Neutrophil (primary cell): Measurements from ENCODE around the gene SPOUT1.
"Not testable (repeated sequence)": the region's sequence is repeated elsewhere in the genome, so short reads cannot be mapped to it uniquely, and the experiment has no call there.

ENCODE experiments used
- H3K27ac ChIP-seq: fragments of 200-600 bp; sonication (generic); 2 replicates; pipeline ENCODE4 v1.5.1; 2016; ENCODE audit warnings: mild to moderate bottlenecking, moderate library complexity
- H3K27me3 ChIP-seq: fragments of 200-600 bp; sonication (generic); 2 replicates; pipeline ENCODE4 v1.6.0; 2016; ENCODE audit warnings: mild to moderate bottlenecking
- H3K36me3 ChIP-seq: fragments of 200-600 bp; sonication (generic); 2 replicates; pipeline ENCODE4 v1.5.1; 2017
- H3K4me1 ChIP-seq, 2 experiments: fragments of 200-600 bp in 1 of 2; sonication (generic) in 1 of 2; 1 replicate in 1 of 2; 2 replicates in 1 of 2; pipeline versions ENCODE4 v1.5.1 to v1.6.1; 2013 to 2016; ENCODE audit warnings: low read depth in 1 of 2, low read length in 1 of 2, mild to moderate bottlenecking in 1 of 2, moderate library complexity in 1 of 2; ENCODE audit not compliant: control insufficient read depth in 1 of 2, insufficient read depth in 1 of 2
- H3K4me3 ChIP-seq, 2 experiments: fragments of 200-600 bp in 1 of 2; sonication (generic) in 1 of 2; 1 replicate in 1 of 2; 2 replicates in 1 of 2; pipeline ENCODE4 v1.5.1; 2013 to 2016; ENCODE audit warnings: low read depth in 1 of 2, low read length in 1 of 2, mild to moderate bottlenecking in 1 of 2, moderate library complexity in 1 of 2
- H3K9me3 ChIP-seq: fragments of 200-600 bp; sonication (generic); 2 replicates; pipeline ENCODE4 v1.5.1; 2016
- TF ChIP-seq, protein P1 (sequence below): fragments of 200-600 bp; sonication (generic); IDR thresholded peaks from 2 replicates; pipeline ENCODE4 v1.5.1; 2016; ENCODE audit warnings: antibody characterized with exemption

SPOUT1 gene, protein sequence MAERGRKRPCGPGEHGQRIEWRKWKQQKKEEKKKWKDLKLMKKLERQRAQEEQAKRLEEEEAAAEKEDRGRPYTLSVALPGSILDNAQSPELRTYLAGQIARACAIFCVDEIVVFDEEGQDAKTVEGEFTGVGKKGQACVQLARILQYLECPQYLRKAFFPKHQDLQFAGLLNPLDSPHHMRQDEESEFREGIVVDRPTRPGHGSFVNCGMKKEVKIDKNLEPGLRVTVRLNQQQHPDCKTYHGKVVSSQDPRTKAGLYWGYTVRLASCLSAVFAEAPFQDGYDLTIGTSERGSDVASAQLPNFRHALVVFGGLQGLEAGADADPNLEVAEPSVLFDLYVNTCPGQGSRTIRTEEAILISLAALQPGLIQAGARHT

DNA sequence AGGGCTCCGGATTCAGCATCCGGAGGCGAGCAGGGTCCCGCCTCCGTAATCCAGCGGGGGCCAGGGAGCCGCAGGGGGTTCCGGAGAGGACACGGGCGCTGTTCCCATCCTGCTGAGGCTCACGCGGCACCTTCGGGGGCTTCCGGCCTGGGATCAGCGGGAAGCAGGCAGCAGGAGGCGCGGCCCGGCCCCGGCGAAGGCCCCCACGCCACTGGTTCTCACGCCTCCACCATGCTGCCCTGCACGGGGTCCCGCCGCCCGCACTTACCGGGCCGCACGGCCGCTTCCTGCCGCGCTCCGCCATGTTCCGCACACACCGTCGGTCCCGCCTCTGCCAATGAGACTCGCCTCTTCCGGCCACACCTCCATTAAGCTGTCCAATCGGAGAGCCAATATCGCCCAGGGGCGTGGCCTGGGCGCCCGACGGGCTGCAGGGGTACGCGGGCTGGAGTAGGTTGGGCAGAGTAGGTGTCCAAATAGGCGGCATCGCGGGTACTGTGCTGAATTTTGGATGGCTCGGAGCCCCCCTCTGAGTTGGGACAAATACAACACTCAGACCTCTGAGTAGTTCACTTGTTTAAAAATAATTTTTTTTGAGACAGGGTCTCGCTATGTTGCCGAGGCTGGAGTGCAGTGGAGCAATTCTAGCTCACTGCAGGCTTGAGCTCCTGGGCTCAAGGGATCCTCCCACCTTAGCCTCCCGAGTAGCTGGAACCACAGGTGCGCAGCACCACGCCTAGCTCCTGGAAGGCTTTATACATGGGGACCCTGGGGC lies at the start of gene SPOUT1:
Gene SPOUT1, minus strand, starts transcription at position 318 of the 775 bp plus-strand sequence. Its CDS starts 14 bp downstream, at position 304.
- peaks cover 26% of the 10 kb centered on the region for H3K36me3 ChIP-seq
- H3K4me3 ChIP-seq, result peak within 1 kb of the TSS; percentile 85 to 88
- H3K9me3 ChIP-seq, result no peaks in the 10 kb centered on the region
- TF ChIP-seq, protein P1, sequence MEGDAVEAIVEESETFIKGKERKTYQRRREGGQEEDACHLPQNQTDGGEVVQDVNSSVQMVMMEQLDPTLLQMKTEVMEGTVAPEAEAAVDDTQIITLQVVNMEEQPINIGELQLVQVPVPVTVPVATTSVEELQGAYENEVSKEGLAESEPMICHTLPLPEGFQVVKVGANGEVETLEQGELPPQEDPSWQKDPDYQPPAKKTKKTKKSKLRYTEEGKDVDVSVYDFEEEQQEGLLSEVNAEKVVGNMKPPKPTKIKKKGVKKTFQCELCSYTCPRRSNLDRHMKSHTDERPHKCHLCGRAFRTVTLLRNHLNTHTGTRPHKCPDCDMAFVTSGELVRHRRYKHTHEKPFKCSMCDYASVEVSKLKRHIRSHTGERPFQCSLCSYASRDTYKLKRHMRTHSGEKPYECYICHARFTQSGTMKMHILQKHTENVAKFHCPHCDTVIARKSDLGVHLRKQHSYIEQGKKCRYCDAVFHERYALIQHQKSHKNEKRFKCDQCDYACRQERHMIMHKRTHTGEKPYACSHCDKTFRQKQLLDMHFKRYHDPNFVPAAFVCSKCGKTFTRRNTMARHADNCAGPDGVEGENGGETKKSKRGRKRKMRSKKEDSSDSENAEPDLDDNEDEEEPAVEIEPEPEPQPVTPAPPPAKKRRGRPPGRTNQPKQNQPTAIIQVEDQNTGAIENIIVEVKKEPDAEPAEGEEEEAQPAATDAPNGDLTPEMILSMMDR, result peak; percentile 39
- H3K4me1 ChIP-seq, result peaks cover 12 to 20% of the 10 kb centered on the region in 2 experiments
- peak within 1 kb of the TSS; percentile 20 for H3K27ac ChIP-seq
- no peaks in the 10 kb centered on the region for H3K27me3 ChIP-seq

GRCh38 chr9:128877852-128878251 lies 48.3 kb upstream of the SPOUT1 start:
- no peaks in the 10 kb centered on the region for H3K9me3 ChIP-seq
- no peak overlapping the region for H3K4me3 ChIP-seq
- no peaks in the 10 kb centered on the region for H3K27me3 ChIP-seq
- no peaks in the 10 kb centered on the region for H3K36me3 ChIP-seq
- H3K4me1 ChIP-seq, result peaks cover 18 to 23% of the 10 kb centered on the region in 2 experiments
- TF ChIP-seq, protein P1, result no peak
- H3K27ac ChIP-seq, result no peak overlapping the region

GRCh38 chr9:128870941-128871265 lies 41.3 kb upstream of the SPOUT1 start:
- not testable (repeated sequence) for H3K9me3 ChIP-seq, H3K36me3 ChIP-seq, H3K27ac ChIP-seq, H3K4me1 ChIP-seq, H3K4me3 ChIP-seq, H3K27me3 ChIP-seq

DNA sequence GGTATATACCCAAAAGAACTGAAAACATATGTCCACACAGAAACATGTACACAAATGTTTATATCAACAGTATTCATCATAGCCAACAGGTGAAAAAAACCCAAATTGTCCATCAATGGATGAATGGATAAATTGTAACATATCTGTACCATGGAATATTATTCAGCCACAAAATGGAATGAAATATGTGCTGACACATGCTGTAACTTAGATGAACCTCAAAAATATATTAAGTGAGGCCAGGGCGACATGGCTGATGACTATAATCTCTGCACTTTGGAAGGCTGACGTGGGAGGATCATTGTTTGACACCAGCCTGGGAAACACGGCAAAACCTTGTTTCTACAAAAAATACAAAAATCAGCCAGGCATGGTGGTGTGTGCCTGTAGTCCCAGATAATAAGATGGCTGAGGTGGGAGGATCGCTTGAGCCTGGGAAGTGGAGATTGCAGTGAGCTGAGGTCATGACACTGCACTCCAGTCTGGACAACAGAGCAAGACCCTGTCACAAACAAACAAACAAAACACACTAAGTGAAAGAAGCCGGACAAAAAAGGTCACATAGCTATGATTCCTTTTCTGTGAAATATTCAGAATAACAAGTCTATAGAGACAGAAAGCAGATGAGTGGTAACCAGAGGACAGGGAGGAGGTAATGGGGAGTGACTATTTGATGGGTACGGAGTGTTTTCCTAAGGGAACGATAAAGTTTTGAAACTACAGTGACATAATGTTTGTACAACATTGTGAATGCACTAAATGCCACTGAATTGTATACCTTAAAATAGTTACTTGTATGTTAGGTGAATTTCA lies 40.7 kb upstream of the SPOUT1 start:
- Histone ChIP-seq H3K27ac (no peak overlapping the region), H3K27me3 (no peaks in the 10 kb centered on the region), H3K4me3 (no peak overlapping the region), H3K36me3 (no peaks in the 10 kb centered on the region), H3K4me1 (peaks cover 0 to 5% of the 10 kb centered on the region in 2 experiments), H3K9me3 (no peaks in the 10 kb centered on the region)
- TF ChIP-seq, protein P1, result no peak

DNA sequence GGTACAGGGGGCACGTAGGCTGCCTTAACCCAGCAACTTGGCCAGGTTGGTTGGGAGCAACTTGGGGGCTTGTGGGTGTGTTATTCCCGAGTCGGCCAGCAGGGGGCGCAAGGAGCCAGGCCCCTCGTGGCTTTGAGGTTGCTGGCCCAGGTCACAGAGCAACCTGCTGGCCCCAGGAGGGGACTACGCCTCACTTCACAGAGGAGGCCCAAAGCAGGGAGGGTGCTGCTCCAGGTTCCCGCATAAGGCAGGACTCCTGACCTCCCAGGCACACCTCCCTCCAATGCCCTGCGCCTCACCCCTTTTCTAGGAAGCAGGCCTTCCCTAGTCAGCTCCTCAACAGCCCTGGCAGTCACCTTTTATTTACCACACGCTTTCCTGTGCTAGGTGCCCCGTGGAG lies 34.1 kb upstream of the SPOUT1 start:
- Histone ChIP-seq H3K27me3 (no peaks in the 10 kb centered on the region), H3K36me3 (no peaks in the 10 kb centered on the region), H3K4me1 (no peaks in the 10 kb centered on the region), H3K27ac (no peak overlapping the region), H3K9me3 (no peaks in the 10 kb centered on the region), H3K4me3 (no peak overlapping the region)
- TF ChIP-seq, protein P1, result peak; percentile 92
